Measurements from ENCODE around the gene GZMM. TPM values are rescaled to one million over a fixed set of nuclear protein-coding genes. Genes with fewer than 3 reads are reported as not detected.

Gene GZMM
- total RNA-seq, 2 experiments from 2014 or later = 44.5 to 47.4 TPM

DNA sequence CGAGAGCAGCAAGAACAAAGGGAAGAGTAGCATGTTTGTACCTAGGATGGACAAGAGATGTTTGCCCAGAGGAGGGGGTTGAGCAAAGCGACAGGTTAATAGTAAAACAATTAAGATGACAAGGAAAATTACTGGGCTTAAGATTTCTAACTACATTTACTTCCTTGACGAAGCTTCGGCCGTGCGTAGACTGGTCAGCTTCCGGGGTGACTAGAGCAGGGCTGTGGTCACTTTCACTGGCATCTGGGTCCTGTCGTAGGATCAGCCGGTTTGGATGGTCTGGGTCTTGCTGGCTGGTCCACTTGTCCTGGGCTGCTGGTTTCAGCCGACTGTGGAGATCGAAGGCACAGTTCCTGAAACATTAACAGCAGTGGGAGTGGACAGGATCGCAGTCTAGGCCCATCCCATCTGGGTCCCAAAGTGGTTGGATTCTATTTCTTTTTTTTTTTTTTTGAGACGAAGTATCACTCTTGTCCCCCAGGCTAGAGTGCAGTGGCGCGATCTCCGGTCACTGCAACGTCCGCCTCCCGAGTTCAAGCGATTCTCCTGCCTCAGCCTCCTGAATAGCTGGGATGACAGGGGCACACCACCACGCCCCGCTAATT lies 23.5 kb downstream of the GZMM start:
- CTCF ChIA-PET = no interaction called here
- POLR2A ChIA-PET = no interaction called here
- Mint-ChIP-seq H3K4me1 (peaks cover 17% of the 10 kb centered on the region), H3K9me3 (no peaks in the 10 kb centered on the region), H3K36me3 (ENCODE audit: low read depth) (no peaks in the 10 kb centered on the region), H3K27ac (no peak overlapping the region), H3K27me3 (no peaks in the 10 kb centered on the region), H3K4me3 (no peak overlapping the region)
- DNase-seq = no peak

- no peaks in the 10 kb centered on the region for H3K9me3 Mint-ChIP-seq
- ChIA-PET POLR2A (no interaction called here), CTCF (interaction anchor here (1.0 to 1.1 kb wide), 2 partner anchors 14 to 60 kb away, joined by 3 read pairs; no protein-coding TSS in a partner anchor)
- H3K27me3 Mint-ChIP-seq = no peaks in the 10 kb centered on the region
- DNase-seq = no peak
- no peaks in the 10 kb centered on the region for H3K36me3 Mint-ChIP-seq (ENCODE audit: low read depth)
- peak overlapping the region; percentile 83 for H3K27ac Mint-ChIP-seq
- peaks cover 34% of the 10 kb centered on the region for H3K4me1 Mint-ChIP-seq
- H3K4me3 Mint-ChIP-seq = peak overlapping the region; percentile 40
These were observed 26.4 kb downstream of the GZMM start for GRCh38 chr19:570251-570686.

- H3K27me3 Mint-ChIP-seq = no peaks in the 10 kb centered on the region
- peaks cover 36% of the 10 kb centered on the region for H3K4me1 Mint-ChIP-seq
- peak overlapping the region; percentile 96 for H3K27ac Mint-ChIP-seq
- peak overlapping the region; percentile 84 for H3K4me3 Mint-ChIP-seq
- H3K36me3 Mint-ChIP-seq (ENCODE audit: low read depth) = no peaks in the 10 kb centered on the region
- no peaks in the 10 kb centered on the region for H3K9me3 Mint-ChIP-seq
- ChIA-PET POLR2A (no interaction called here), CTCF (no interaction called here)
- DNase-seq = peak; percentile 67
These were observed 27.2 kb downstream of the GZMM start for GRCh38 chr19:570937-571565.

- Mint-ChIP-seq H3K36me3 (ENCODE audit: low read depth) (no peaks in the 10 kb centered on the region), H3K27me3 (no peaks in the 10 kb centered on the region), H3K27ac (peak overlapping the region; percentile 96), H3K9me3 (no peaks in the 10 kb centered on the region), H3K4me3 (peak overlapping the region; percentile 84), H3K4me1 (peaks cover 40% of the 10 kb centered on the region)
- CTCF ChIA-PET = no interaction called here
- peak; percentile 32 for DNase-seq
- POLR2A ChIA-PET = interaction anchor here (0.7 kb wide), 1 partner anchor 913 kb away, joined by 3 read pairs; no protein-coding TSS in a partner anchor
These were observed 27.7 kb downstream of the GZMM start for GRCh38 chr19:571566-571974.

GRCh38 chr19:572140-572742 lies 28.4 kb downstream of the GZMM start, which contains the start of gene BSG:
TSS of gene BSG (plus strand) at chr19:572596. CDS start at chr19:572635, 39 bp downstream.
- DNase-seq = peak; percentile 99
- H3K4me3 Mint-ChIP-seq = peak within 1 kb of the TSS; percentile 84
- ChIA-PET POLR2A (interaction anchor here (0.7 kb wide), 1 partner anchor 913 kb away, joined by 3 read pairs; no protein-coding TSS in a partner anchor), CTCF (no interaction called here)
- H3K36me3 Mint-ChIP-seq (ENCODE audit: low read depth) = no peaks in the 10 kb centered on the region
- peaks cover 43% of the 10 kb centered on the region for H3K4me1 Mint-ChIP-seq
- no peaks in the 10 kb centered on the region for H3K9me3 Mint-ChIP-seq
- H3K27me3 Mint-ChIP-seq = no peaks in the 10 kb centered on the region
- peak within 1 kb of the TSS; percentile 96 for H3K27ac Mint-ChIP-seq

GRCh38 chr19:572743-573518 lies 29.1 kb downstream of the GZMM start:
- H3K9me3 Mint-ChIP-seq = no peaks in the 10 kb centered on the region
- POLR2A ChIA-PET = no interaction called here
- peak; percentile 29 for DNase-seq
- CTCF ChIA-PET = no interaction called here
- H3K4me1 Mint-ChIP-seq = peaks cover 43% of the 10 kb centered on the region
- no peaks in the 10 kb centered on the region for H3K36me3 Mint-ChIP-seq (ENCODE audit: low read depth)
- peak overlapping the region; percentile 78 for H3K27ac Mint-ChIP-seq
- no peaks in the 10 kb centered on the region for H3K27me3 Mint-ChIP-seq
- peak overlapping the region; percentile 84 for H3K4me3 Mint-ChIP-seq

DNA sequence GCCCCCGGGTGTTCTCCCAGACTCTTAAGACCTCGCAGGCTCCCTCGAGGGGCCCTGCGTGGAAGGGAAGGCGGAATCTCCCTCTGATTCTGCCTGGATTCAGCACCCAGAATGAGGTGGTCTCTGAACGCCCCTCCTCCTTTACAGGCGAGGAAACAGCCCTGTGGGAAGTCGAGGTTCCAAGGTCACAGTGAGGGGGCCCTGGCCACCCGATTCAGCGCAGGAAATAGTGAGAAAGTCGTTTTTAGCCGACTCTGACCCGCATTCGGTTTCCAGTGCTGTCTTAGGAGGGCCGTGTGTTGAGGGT lies 29.6 kb downstream of the GZMM start:
- Mint-ChIP-seq H3K4me1 (peaks cover 44% of the 10 kb centered on the region), H3K27ac (no peak overlapping the region), H3K4me3 (peak overlapping the region; percentile 84), H3K36me3 (ENCODE audit: low read depth) (no peaks in the 10 kb centered on the region), H3K27me3 (no peaks in the 10 kb centered on the region), H3K9me3 (no peaks in the 10 kb centered on the region)
- no peak for DNase-seq
- ChIA-PET CTCF (no interaction called here), POLR2A (no interaction called here)

DNA sequence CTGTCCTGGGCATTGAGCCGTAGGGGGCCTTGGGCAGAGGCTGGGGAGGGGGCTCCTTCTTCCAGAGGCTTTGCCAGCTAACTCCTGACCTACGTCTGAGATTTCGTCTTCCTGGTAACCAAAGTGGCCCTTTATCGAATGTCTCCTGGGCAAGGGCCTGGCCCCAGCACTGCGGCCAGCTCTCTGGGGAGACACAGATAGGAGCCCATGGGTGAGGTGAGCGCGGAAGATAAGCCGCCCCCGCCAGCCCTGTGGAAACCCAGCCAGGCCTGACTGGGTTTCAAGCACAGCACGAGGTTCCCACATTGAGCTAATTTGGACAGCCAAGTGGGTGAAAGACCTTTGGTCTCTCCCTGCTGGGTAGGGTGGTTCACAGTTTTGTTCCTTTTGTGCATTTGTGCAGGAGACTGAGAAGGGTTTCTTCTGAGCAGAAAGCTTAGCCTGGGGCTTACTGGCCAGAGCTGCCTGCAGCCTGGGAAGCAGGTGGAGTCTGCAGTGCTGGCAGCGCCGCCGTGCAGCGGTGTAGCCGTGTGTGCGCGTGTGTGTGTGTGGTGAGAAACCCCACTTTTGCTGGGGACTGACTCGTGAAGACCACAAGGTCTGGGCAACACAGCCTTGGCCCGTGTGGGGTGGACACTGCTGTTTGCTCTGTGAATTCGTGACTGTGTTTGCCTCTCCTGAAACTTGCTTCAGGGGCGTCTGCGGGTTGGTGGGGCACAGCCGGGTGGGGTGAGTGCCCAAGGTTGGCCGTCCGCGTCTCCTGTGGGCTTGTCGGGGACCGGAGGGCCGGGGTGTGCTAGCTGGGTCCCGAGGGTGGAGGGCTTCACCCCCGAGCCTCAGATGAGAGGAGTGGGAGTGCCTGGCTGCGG lies 31.0 kb downstream of the GZMM start:
- peak overlapping the region; percentile 84 for H3K4me3 Mint-ChIP-seq

DNA sequence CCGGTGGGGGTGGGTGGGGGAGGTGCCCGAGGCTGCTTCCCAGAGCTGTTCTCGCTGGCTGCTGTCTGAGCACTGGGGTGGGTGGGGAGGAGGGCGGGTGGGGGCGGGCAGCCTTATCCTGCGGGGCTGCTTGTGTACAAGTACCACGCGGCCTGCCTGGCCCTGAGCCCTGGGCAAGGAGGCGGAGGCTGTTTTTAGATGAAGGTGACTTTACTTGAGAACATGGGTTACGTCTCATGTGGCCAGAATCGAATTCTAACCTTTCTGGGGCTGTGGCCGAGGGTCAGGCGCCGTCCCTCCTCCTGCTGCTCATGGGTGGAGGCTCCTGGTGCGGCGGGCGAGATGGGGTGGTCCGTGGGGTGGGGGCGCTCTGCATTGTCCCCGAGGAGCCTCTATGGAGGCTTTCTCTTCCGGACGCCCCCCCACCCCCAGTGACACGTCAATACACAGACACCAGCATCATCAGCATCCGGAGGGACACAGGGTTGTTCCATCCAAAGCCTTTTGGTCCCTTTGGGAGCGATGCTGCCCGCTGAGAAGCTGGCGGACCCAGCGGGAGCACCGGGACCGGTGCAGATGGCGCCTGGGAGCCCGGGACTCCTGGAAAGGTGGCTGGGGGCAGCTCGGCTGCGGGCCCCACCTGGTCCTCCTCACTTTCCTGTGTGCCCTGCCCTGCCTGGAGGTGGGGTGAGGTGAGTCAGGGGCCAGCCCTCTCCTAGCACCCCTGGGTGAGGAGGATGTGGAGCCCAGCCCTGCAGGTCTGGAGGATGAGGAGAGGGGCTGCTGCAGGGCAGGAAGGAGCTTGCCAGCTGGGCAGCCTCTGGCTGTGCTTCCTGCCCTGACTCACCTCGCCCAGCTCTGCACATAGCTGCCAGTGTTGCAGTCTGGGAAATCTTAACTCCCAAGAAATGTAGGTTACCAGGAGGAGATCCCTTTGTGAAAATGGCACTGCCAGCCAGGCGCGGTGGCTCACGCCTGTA lies 32.0 kb downstream of the GZMM start:
- H3K9me3 Mint-ChIP-seq = no peaks in the 10 kb centered on the region
- CTCF ChIA-PET = interaction anchor here (0.6 to 1.7 kb wide), 2 partner anchors 69 to 158 kb away, joined by 3 to 5 read pairs; no protein-coding TSS in a partner anchor
- peaks cover 38% of the 10 kb centered on the region for H3K4me1 Mint-ChIP-seq
- DNase-seq = no peak
- H3K27ac Mint-ChIP-seq = no peak overlapping the region
- POLR2A ChIA-PET = no interaction called here
- H3K27me3 Mint-ChIP-seq = no peaks in the 10 kb centered on the region
- H3K4me3 Mint-ChIP-seq = no peak overlapping the region
- H3K36me3 Mint-ChIP-seq (ENCODE audit: low read depth) = no peaks in the 10 kb centered on the region

More for the DNA sequence above, 31.0 kb downstream of the GZMM start:
- Mint-ChIP-seq H3K36me3 (ENCODE audit: low read depth) (no peaks in the 10 kb centered on the region), H3K27me3 (no peaks in the 10 kb centered on the region), H3K27ac (peak overlapping the region; percentile 50), H3K4me1 (peaks cover 40% of the 10 kb centered on the region), H3K9me3 (no peaks in the 10 kb centered on the region)
- POLR2A ChIA-PET = no interaction called here
- no peak for DNase-seq
- CTCF ChIA-PET = interaction anchor here (0.6 to 1.7 kb wide), 5 partner anchors 10 to 156 kb away, joined by 3 to 8 read pairs (median 4); no protein-coding TSS in a partner anchor

- ChIA-PET POLR2A (no interaction called here), CTCF (interaction anchor here (0.6 to 0.8 kb wide), 2 partner anchors 21 to 157 kb away, joined by 3 read pairs; no protein-coding TSS in a partner anchor)
These were observed 33.0 kb downstream of the GZMM start for GRCh38 chr19:576768-577438.

More at GRCh38 chr19:576768-577438, 33.0 kb downstream of the GZMM start:
- H3K9me3 Mint-ChIP-seq = no peaks in the 10 kb centered on the region
- no peak for DNase-seq
- no peak overlapping the region for H3K4me3 Mint-ChIP-seq
- H3K4me1 Mint-ChIP-seq = peaks cover 29% of the 10 kb centered on the region
- no peak overlapping the region for H3K27ac Mint-ChIP-seq
- no peaks in the 10 kb centered on the region for H3K27me3 Mint-ChIP-seq
- no peaks in the 10 kb centered on the region for H3K36me3 Mint-ChIP-seq (ENCODE audit: low read depth)

Data from activated CD4-positive, alpha-beta T cell treated with anti-CD3 and anti-CD28 coated beads, Interleukin-2, amount 10 ng/mL, durations not matched to agents 7 days and 5 days (primary cell).